Measurements from ENCODE around the gene HIPK3.
A peak's percentile ranks its signal among the peaks of the same experiment; 100 is the strongest.
"Not testable (repeated sequence)": the region's sequence is repeated elsewhere in the genome, so short reads cannot be mapped to it uniquely, and the experiment has no call there.

The HIPK3 gene

DNA sequence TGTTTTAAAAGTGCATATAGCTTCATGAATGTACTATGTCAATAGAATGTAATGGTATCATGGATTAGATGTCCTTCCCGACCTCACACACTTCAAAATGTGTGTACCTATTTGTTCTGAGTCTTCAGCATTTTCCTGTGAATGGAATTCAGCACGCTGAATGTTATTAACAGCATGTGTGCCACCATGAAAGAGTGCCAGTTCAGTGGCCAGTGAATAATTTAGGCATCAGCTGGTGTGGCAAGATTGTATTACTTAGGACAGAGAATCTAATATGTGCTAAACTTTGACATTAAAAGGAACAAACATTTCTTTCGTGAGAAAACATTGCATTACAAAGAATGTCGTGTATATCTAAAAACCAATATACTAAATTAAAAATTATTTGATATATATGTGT is 46.4 kb downstream of the HIPK3 start:
- no peak for DNase-seq (ENCODE audit: low read depth in 2 of 2)

DNA sequence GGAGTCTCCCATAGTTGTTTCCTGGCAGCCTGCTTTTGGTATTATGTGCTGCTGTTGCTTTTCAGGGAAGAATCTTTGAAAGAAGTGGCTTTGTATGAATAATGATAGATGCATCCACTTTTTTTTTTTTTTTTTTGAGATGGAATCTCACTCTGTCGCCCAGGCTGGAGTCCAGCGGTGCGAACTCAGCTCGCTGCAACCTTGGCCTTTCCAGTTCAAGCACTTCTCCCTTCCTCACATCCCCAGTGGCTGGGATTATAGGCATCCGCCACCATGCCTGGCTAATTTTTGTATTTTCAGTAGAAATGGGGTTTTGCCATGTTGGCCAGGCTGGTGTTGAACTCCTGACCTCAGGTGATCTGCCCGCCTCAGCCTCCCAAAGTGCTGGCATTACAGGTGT is 49.6 kb downstream of the HIPK3 start:
- DNase-seq (ENCODE audit: low read depth in 2 of 2) = not testable (repeated sequence)

DNA sequence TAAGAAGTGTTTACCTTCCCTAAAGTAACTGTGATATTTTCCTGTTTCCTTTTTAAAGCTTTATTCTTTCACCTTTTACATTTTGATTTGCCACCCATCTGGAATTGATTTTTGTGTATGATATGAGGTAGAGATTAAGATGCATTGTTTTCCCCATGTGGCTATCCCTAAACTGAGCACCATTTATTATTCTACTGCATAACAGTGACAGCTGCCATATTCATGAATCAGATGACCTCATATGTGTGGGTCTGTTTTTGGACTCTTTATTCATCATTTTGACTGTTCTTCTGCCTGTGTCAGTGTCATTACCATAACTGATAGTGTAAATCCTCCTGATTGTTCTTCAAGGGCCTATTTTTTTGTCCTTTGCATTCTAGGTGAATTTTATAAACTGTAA is 50.8 kb downstream of the HIPK3 start:
- no peak for DNase-seq (ENCODE audit: low read depth in 2 of 2)

DNA sequence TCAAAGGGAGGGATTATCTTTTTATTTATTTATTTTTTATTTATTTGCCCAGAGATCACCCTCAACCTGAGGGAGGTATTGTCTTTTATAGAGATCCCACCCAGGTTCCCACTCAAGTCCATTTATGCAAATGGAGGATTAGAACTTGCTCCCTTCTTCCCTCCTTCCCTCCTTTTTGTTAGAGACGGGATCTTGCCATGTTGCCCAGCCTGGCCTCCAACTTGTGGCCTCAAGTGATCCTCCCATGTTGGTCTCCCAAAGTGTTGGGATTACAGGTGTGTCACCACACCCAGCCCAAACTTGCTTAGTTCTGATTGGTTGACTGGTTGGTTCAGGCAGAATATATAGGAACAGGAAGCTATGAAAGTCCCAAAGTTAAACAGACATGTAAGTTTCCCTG is 51.9 kb downstream of the HIPK3 start:
- no peak for DNase-seq (ENCODE audit: low read depth in 2 of 2)

DNA sequence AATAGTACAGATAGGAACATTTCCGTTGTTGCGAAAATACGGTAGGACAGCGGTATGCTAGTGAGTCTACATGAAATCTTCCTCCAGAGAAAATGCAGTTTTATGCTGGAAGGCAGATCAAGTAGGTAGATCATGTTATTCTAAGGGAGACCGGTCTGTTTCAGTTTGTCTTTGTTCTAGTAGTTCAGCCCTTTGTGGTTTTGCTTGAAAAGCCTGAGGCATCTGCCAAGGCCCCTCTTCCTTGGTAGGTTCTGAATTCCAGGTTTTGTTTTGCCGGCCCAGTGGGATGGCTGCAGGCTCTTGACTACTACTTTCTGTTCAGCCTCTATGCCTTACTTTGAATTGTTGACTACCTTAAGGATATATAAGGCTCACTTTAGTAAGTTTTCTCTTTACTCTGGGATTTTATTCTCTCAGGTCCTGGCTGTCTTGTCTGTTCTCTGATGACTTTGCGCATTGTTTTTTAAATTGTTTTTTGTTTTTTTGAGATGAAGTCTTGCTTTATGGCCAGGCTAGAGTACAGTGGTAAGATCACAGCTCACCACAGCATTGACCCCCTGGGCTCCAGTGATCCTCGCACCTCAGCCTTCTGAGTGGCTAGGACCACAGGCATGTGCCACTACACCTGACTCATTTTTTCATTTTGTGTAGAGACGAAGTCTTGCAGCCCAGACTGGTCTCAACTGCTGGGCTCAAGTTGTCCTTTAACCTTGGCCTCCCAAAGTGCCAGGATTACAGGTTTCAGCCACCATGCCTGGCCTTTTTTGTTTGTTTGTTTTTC is 53.7 kb downstream of the HIPK3 start:
- DNase-seq (ENCODE audit: low read depth in 2 of 2) = no peak

DNA sequence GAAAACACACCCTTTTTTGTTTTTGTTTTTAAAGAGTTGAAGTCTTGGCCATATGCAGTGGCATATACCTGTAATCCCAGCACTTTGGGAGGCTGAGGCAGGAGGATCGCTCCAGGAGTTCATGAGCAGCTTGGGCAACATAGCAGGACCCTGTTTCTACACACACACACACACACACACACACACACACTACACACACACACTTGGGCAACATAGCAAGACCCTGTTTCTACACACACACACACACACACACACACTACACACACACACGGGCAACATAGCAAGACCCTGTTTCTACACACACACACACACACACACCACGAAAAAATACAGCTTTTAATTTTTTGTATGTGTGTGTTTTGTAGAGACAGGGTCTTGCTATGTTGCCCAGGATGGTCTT is 54.5 kb downstream of the HIPK3 start:
- no peak for DNase-seq (ENCODE audit: low read depth in 2 of 2)

DNA sequence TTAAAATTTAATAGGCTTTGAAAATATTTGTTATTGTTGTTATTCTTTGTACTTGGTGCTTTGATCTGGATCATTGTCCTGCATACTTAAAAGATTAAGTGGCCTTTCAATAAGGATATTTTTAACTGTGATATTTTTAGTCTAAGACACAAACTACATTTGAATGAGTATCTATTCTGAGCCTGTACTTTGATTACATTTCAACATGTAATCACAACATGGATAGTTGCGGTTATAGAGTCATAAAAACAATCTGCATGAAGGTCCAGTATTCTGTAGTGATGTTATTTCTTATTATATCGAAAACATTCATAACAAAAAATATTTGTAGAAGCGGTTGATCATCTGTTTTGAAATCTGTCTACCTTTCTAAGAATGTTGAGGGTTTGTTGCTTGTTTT is 58.6 kb downstream of the HIPK3 start:
- DNase-seq (ENCODE audit: low read depth in 2 of 2) = no peak

DNA sequence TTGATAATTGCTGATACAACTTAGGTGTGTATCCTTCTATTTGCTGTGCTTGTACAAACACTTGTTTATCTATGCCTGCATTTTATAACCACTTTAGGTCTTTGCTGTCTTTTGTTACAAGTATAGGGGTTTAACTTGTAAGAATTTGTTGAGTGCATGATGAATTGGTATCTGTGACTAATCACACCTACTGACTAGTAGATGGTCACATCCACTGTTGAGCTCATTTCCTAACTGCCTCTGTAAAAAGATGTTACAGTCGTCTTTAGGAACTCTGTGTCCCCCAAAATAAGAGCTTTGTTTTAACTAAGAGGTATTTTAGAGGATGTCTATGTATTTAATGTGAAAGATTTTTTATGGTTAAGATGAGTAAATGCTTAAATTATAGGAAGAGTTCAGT is 60.5 kb downstream of the HIPK3 start:
- DNase-seq (ENCODE audit: low read depth in 2 of 2) = no peak

DNA sequence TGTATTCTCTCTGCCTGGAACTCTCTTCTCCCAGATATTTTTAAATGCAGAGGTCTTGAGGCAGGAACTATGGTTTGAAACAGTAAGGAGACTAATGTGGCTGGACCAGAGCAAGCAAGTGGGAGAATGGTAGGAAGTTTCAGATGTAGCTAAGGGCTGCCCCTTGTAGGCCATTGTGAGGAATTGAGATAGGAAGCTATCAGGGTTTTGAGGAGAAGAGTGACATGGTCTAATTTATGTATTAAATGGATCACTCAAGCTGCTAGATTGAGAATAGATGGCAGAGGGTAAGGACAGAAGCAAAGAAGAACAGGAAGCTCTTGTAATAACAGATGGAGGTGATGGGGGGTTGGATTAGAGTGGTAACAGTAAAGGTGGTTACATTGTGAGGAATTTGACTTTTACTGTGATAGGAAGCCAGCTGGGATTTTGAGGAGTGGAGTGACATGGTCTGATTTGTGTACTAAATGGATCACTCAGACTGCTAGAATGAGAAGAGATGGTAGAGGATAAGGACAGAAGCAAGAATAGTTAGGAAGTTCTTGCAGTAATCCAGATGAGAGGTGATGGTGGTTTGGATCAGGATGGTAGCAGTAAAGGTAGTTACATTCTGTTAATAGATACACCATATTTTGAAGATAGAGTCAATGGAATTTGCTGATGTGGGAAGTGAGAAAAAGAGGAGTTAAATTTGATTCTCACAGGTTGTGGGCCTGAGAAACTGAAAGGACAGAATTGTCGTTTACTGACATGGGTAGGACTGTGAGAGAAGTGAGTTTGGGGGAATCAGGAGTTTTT is 63.0 kb downstream of the HIPK3 start:
- DNase-seq (ENCODE audit: low read depth in 2 of 2) = no peak

DNA sequence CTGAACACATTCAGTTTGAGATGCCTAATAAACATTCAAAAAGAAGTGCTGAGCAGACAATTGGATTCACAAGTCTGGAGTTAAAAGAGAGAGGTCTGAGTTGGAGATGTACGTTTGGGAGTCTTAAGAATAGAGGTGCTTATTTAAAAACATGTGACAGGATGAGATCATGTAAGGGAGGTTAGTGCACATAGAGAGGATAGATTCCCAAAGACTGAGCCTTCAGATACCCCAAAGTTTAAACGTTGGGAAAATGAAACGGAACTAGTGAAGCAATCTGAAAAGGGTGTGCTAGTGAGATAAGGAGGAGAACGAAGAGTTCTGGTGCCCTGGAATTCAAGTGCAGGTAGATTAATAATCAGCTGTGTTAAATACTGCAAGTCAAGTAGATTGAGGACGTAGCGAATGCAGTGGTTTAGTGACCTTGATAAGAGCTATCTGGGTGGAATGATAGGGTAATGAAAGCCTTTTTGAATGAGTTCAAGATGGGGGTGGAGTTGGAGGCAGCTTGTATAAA is 63.7 kb downstream of the HIPK3 start:
- no peak for DNase-seq (ENCODE audit: low read depth in 2 of 2)

DNA sequence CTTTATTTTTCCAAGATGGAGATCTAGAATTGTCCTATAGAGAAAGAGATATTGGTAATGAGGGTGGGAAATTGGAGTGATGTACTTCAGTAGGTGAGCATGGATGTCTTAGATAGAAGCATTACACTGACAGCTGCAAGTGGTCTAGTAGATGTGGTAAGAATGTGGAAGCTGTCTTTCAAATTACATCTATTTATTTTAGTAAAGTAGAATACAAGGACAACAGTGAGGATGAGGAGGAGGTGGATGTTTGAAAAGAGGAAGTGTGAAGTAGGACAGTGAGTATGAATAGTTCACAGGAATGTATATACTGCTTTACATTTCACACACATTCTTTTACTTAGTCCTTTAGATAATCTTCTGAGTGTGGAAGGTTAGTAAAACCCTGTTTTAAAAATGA is 64.2 kb downstream of the HIPK3 start:
- DNase-seq (ENCODE audit: low read depth in 2 of 2) = no peak

DNA sequence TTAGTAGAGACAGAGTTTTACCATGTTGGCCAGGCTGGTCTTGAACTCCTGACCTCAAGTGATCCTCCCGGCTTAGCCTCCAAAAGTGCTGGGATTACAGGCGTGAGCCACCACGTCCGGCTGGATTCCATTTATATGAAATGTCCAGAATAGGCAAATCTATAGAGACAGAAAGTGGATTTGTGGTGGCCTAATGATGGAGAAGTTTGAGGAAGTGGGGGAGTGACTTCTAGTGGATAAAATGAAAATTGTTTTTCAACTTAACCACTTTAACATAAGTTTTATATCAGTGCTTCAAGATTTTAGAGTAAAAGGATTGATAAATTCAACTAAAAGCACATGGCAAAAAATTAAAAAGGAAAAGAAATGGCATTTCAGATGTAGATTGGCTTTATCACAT is 66.2 kb downstream of the HIPK3 start:
- DNase-seq (ENCODE audit: low read depth in 2 of 2) = no peak

DNA sequence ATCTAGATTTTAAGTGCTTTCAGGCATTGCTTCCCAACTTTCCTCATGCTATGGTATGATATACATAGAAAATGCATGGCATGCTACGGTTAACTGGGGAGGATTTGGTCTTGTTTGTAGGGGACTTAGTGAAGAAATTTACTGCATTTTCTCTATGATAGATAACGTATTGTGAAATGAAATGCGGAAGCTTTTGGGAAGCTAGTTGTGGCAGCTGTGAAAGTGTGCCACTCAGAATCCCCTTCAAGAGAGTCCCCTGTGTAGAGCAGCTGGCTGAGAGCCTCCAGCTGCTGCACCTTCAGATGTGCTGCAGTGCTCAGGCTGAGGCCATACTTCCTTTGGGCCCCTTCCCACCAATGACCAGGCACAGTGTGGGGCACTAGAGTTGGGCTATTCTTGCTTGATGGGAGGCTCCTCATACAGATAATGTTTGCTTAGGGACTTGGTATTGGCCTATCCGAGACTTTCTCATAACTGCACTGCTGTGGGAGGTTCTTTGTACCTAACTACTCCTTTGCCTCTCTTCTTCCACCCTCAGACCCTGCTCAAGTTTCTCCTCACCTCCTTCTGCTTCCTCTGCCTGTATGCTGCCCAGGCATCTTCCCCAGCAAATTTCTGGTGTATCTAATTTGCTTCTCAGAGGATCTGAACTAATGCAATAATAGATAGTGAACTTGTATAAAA is 67.3 kb downstream of the HIPK3 start:
- DNase-seq (ENCODE audit: low read depth in 2 of 2) = no peak

DNA sequence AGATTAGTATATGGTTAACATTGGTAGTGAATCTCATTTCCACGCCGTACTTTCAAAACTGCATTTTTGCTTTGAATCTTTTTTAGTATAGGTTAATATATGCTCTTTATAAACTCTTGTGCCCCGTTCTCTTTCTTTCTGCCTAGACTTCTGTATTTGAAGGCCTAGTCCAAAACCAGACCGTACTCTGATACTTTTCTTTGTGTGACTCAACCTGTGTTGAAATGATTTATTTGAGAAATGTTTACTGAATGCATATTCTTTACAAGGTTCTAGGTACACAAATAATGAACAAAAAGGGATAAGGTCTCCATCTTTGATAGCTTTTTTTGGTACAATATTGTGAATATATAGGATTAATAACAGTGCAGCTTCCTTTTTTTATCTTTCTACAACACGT is 68.3 kb downstream of the HIPK3 start:
- no peak for DNase-seq (ENCODE audit: low read depth in 2 of 2)

DNA sequence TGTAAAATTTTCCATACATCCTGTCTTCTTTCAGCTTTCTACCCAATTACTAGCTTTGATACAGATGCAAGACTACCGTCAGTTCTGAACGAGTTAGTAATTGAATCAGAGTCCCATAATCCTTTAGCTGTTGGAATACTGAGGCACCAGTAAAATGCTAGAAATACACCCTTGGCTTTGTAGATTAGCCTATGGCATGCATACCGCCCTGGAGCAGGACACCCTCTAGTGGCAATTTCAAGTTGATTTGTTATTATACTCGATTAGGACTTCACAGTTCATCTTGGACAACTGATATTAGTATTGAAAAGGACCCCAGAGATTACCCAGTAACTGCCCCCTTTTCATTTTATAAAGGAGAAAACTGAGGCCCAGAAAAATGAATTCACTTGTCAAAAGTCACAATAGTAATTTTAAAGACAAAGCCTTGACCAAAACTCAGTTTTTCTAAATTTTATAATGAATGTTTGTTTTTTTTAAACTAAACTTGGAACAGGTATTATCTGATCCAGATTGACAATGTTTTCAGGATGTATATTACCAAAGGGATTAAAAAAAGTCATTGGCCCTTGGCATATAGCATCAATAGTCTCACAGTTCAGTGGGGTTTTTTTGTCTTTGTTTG is 72.6 kb downstream of the HIPK3 start:
- peak; percentile 4 to 5 for DNase-seq (ENCODE audit: low read depth in 2 of 2)

DNA sequence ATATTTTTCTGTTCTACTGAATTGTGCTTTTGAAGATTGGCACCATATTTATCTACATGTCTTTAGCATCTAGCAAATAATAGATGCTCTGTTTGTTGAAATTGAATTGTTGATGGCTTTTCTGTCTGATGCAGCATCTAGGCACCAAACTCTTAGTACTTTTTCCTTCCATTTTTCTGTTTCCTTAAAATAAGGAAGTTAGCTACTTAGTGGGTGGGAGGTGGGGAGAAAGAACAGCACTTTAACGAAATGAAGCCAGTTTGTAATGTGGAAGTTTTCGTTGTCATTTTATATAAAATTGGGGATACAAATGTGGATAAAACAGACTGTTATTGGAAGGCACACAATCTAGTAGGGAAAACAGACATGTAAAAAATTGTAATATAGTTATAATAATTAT is 76.6 kb downstream of the HIPK3 start:
- no peak for DNase-seq (ENCODE audit: low read depth in 2 of 2)

DNA sequence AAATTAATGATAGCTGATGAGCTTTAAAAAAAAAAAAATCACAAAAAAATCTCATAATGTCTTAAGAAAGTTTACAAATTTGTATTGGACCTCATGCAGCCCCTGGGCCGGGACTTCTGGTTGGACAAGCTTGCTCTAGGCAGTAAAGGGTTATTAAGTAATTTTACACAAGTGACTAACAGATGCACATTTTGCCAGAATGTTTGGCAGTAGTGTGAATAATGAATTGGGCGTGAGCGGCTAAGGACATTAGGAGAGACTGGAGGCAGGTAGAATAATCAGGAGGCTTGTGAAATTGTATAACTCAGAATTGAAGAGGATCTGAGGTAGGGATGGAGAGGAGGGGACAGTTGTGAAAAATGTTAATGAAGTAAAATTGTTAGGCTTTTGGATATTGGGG is 77.4 kb downstream of the HIPK3 start:
- DNase-seq (ENCODE audit: low read depth in 2 of 2) = no peak

DNA sequence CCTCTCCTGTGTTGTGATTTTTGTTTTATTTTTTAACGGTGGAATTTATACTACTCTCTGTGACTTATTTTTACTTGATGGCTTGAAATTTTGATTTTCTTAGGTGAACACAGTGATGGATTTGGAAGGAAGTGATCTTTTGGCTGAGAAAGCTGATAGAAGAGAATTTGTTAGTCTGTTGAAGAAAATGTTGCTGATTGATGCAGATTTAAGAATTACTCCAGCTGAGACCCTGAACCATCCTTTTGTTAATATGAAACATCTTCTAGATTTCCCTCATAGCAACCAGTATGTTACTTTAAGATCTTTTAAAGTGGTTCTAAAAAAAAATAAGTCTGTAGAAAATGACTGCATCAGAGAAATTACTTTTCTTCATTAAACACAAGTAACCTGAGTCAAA is 82.1 kb downstream of the HIPK3 start:
- no peak for DNase-seq (ENCODE audit: low read depth in 2 of 2)

DNA sequence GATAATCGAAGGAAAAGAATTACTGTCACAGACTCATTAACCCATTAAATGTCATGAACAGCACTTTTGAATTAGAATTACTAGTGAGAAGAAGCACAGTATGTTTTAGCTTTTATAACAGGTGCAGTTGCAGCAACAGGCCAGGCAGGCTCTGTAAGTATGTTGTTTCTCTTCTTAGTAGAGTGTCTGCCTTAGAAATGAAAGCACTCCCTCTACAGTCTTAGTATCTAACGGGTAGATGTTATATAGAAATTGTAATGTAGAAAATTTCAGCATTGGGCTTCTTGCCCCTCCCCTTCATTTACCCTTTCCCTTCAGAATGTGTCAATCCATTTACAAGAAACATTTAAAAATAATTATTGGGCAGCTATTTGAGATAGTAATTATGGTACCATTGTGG is 87.4 kb downstream of the HIPK3 start:
- DNase-seq (ENCODE audit: low read depth in 2 of 2) = no peak

DNA sequence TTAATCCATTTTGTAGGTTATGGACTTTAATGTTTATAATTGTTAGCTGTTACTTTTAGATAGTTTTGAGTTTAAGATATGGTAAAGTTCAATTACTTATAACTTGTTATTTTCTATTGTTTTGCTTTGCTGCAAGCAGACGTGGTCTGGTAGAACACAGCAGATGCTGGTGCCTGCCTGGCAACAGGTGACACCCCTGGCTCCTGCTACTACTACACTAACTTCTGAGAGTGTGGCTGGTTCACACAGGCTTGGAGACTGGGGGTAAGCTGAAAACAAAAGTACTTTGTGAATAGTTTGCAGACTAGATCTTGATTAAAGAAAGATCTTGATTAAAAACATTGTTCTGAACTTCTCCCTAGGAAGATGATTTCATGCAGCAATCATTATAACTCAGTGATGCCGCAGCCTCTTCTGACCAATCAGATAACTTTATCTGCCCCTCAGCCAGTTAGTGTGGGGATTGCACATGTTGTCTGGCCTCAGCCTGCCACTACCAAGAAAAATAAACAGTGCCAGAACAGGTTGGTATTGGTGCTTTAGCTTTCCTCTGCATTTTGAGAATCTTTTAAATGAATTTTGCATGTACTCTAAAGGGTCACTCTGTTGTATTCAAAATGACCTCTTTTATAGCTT is 90.4 kb downstream of the HIPK3 start:
- no peak for DNase-seq (ENCODE audit: low read depth in 2 of 2)

DNA sequence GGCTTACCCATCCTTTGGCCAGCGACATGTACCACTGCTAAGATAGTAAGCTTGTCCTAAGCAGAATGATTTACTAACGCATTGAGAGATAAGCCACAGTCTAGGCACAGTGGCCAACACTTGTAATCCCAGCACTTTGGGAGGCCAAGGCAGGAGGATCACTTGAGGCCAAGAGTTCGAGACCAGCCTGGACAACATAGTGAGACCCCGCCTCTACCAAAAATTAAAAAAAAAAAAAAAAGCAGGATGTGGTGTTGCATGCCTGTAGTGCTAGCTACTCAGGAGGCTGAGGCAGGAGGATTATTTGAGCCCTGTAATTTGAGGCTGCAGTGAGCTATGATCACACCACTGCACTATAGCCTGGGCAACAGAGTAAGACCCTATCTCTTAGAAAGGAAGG is 93.1 kb downstream of the HIPK3 start:
- no peak for DNase-seq (ENCODE audit: low read depth in 2 of 2)

All from stimulated activated CD4-positive, alpha-beta T cell treated with anti-CD3 and anti-CD28 coated beads, Interleukin-1b, Interleukin-23, amount 100 ng/mL, for 1 hour (primary cell).